ENCODE results near the gene ZNF845.
"Not testable (repeated sequence)": the region's sequence is repeated elsewhere in the genome, so short reads cannot be mapped to it uniquely, and the experiment has no call there.

The ZNF845 gene

DNA sequence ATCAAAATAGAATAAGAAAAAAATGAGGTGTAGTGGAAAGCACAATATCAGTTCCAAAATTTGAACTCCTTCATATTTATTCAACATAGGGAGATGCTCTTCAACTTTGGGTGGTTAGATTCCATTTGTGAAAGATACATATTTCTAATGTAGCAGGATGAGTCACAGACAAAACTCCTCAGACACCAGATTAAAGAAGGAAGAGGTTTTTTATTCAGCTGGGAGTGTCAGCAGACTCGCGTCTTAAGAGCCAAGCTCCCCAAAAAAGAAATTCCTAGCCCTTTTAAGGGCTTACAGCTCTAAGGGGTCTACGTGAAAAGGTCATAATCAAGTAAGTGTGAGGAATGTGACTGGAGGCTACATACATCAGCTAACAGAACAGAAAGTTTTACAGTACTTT is 54.6 kb downstream of the ZNF845 start:
- DNase-seq: no peak

DNA sequence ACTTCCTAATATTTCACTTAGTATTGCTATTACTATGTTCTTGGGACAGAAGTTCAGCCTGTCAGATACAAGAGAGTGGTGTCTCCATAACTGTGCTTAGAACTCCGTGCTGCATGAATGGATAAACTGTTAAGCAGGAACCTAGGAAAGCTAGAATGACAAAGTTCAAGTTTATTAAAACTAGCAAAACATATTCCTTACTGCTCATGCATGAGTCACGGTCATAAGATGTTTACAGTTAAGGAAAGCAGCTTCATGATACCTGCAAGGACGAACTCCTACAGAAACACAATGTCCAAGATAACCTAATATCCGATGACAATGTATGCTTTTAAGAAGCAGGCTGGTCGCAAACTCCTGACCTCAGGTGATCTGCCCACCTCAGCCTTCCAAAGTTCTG is 55.4 kb downstream of the ZNF845 start:
- no peak for DNase-seq

DNA sequence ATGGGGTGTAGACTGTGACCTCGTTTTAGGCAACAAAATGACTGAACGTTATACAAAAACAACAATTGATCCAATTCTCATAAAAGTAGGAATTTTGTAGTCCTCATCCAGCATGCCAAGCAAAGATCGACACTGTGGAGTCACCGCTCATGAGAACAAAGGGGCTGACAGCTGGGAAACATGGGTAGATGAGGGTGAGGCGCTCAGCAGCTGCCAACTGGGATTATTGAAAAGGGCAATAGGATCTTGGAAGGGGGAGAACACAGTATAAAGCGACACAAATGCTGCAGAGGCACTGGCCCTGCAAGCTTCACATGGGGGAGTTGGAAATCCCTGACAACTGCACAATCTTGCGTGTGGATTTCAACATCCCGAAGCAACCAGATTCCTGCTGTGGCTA is 56.0 kb downstream of the ZNF845 start:
- DNase-seq: no peak

DNA sequence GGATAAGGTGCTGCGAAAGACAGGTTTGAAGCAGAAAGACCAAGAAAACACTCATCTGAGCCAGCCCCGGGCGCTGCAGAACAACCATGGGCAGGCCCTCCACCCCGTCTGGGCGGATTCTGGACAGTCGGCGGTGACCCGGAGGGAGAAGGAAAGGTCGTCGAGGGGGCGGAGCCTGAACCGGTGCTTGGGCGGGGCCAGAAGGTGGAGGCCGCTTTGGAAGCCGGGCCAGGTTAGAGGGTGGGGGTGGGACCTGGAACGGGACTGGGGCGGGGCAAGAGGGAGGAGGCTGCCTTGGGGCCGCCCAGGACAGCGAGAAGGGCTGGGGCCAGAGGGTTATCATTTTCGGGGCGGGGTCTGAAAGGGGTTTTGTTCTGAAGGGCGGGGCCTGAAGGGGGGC is 56.4 kb downstream of the ZNF845 start:
- DNase-seq: no peak

DNA sequence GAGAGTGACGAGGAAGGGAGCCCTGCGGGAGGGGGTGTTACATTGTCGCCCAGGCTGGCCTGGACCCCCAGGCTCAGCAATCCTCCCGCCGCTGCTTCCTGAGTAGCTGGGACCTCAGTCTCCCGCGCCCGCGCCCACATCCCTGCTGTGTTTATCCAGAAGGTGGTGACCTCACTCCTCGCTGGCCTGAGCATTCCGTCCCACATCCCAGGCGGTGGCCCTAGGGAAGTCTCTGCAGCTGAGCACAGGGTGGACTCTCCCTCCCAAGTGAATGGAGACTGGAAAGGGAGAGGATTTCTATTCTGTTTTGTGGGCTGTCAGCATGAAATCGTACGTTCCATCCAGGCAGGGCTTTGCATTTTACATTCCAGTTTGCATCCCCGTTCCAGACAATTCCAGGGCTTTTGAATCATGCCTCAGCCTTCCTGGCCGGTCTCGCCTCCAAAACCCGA is 61.0 kb downstream of the ZNF845 start:
- no peak for DNase-seq

DNA sequence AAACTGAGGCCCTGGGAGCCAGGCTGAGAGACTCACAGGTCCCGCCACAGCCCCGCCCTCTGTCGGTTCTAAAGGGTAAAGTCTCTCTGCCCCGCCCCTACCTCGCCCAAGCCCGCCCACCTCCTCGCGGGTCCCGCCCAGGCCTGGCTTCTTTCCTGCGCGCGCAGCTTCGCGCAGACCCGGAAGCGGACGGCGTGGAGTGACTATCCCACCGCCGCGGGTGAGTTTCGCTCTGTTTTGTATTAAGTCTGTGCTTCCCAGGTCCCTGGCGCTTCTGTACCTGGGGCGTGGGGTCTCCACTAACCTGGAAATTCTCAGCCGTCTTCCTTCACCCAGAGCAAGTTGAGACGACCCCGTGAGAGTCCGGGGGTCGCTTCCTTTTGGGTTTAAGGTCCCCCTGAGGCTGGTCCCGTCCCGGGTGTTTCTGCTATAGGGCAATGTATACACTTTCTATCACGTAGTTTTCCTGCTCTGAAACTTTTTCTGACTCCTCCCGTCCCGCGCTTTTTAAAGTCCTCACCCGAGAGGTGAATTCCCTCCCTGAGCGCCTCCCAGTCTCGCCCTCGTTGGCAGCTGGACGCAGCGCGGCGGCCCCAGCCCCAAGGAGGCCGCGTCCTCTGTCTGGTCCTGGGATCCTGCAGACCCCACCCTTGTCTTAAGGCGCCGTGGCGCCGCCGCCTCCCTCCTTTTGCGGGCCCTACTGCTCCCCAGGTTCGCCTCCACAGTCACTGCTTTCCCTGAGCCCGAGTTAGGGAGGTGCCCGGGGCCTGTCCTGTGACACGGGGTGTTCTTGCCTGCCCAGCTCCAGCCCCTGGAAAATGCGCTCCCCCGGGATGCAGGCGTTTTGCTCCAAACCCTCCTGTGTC is 61.7 kb downstream of the ZNF845 start, which contains the start of gene ZNF765:
Gene ZNF765, plus strand, starts transcription at position 176 of the 866 bp plus-strand sequence. CDS start 2,867 bp downstream, outside the sequence.
- peak; percentile 95 for DNase-seq

DNA sequence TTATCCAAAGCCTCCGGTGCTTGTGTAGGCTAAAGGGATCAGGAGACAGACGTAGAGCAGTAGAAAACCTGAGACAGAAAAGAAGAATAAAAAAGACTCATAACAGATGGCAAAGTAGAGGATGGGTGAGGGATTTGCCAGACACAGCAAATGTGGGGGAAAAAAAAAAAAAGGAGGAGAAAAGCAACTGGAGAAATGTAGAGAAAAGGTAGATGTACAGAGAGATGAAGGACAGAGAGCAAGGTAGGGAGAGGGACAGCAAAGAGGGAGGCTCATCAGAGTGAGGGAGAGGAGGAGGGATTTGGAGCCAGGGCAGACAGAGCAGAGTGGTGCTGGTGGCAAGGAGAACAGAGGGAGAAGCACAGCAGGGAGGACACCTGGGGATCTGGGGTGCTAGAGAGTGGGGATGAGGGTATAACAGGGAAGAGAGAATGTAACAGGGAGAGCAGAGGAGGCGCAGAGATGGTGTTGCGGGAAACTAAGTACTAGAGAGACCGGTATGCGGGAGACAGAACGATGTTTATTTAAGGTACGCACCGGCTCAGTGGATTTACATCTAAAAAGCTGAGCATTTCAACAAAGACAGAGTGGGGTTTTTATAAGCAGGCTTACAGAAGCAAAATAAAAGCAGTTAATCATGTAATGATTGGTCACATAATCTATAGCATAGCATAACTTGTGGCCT is 62.4 kb downstream of the ZNF845 start:
- not testable (repeated sequence) for DNase-seq

DNA sequence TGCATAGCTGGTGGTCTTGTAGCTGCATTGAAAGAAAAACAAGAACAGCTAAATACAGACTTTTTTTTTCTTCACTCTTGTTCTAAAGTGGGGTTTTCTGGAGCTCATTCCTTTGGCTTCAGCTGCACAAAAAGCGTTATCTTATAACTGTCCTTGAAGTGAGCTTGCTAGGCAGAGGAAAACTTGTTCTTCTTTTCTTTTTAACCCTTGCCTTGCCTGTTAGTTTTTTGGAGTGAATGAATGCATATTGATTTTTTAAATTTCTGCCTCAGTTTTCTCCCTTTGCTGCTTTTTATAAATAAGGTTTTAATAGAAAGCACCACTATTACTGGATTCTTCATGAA is 62.9 kb downstream of the ZNF845 start:
- no peak for DNase-seq

DNA sequence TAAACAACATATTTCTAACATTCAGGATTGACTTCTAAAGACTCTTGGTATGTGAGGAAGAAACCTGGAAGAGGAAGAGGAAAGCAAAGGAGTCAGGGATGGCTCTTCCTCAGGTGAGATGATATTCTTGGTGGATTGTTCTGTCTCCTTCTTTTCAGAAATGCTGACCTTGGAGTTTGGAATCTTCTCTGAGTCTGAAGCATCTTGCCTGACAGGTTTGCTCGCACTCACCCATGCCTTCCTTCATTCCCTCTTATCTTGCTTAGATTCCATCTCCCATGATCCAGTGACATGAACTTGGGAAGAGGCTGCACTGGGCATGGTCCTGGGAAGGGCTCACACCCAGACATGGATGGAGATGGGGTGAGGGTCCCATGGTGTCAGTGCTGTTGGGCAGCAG is 64.4 kb downstream of the ZNF845 start:
- DNase-seq: not testable (repeated sequence)
